CD4-positive, alpha-beta T cell treated with Interleukin-1 beta for 1 hour (primary cell): ENCODE measurements around the gene BTAF1.
"Not testable (repeated sequence)": the region's sequence is repeated elsewhere in the genome, so short reads cannot be mapped to it uniquely, and the experiment has no call there.

Source experiments
- DNase-seq, 2 donors: peaks; one replicate each; pipeline ENCODE4 v3.0.0-alpha.2; 2020 to 2022

The BTAF1 gene

DNA sequence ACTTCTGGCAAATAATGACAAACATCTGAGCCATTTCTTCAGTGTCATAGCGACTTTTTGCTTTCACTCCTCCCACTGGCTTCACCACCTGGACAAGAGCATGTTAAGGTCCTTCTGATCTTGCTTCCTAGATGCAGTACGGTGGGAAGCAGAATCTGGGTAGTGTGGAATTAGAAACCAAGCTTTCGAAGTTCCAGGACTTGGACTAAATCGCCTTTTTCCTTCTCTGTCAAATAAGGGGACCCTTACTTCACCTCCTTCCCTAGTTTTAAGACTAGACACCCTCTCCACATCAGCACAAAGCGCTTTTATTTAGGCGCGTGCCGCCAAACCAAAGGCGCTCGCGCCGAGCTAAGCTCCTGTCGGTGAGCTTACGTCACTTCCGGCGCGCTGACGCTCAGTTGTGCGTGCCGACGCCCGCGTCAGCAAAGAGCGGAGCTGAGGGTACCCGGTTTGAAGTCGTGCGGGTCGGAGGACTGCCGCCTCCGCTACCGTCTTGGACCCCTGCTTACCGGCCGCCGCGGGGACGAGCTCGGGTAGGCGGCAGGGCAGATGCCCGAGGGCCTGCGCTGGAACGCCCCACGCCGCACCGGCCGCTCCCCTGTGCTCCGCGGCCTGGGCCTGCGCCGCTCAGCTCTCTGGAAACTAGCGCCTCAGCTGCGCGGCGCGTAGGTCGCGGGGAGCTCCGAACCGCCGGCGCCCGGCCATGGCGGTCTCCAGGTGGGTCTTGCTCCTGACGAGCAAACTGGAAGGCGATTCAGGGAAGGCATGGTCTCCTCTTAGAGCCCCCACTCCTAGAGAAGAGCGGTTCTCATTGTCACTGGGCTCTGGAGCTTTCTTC lies at the start of gene BTAF1:
Gene BTAF1, plus strand, starts transcription at position 400 of the 841 bp plus-strand sequence. Its CDS starts 307 bp downstream, at position 707.
- DNase-seq, result peak; percentile 92 to 94

DNA sequence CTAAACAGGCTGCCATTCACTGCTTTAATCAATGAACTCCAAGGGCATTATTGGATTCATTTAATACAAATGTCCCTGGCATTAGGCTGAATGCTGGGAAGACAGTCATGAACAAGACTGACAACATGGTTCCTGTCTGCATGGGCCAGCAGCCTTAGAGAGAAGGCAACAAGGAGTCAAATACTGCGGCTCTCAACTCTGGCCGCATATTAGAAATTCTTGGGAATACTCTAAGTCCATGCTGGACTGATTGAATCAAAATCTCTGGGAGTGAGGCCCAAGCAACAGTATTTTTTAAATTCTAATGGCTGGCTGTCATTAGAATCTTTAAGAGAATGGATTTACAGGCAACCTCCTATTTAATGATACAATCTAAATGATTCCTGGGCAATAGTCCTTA lies 48.4 kb upstream of the BTAF1 start:
- no peak for DNase-seq

DNA sequence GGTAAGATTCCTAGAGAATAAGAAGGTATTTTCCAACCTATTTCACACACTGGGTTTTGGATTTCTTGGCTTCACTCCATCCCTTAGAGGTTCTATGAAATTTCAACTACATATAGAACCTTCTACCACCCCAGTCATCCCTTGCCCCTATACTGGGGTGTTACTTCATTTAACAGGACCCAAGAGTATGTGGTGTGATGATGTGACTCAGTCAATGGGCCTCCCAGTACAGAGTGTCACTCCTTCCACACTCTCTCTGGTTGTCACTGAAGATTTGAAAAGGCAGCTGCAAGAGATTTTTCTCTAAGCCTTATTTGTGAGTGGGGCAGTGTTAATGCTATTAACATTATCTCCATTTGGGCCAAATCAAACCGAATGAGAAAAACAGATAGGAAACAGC lies 47.8 kb upstream of the BTAF1 start:
- no peak for DNase-seq

DNA sequence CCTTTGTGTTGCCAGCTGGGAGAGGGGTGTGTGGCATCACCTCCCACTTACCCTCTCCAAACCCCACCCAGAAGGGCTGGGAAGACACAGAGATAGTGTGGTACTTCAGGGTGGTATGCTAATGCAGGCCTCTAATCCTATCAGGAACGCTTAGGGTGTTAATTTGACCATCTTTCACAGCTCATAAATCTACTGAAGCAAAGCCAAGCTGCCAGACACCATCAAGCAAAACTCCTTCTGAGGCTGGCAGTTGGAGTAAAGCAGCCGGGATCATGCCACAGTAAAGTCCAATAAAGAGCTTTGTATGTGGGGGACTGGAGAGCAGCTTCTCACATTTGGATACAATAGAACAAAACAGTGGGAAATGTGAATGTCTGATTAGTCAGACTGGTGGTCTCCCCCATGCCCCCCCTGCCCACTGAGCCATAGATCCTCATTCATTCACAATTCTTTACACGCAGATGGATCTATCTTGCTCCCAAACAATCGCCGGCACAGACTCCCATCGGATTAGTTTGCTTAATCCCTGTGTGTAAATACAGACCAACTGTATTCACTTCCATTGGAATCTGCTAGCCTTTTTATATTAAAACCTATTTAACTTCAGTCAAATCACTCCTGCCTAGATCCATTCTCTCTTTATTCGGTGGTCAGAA lies 43.9 kb upstream of the BTAF1 start:
- DNase-seq, result no peak

DNA sequence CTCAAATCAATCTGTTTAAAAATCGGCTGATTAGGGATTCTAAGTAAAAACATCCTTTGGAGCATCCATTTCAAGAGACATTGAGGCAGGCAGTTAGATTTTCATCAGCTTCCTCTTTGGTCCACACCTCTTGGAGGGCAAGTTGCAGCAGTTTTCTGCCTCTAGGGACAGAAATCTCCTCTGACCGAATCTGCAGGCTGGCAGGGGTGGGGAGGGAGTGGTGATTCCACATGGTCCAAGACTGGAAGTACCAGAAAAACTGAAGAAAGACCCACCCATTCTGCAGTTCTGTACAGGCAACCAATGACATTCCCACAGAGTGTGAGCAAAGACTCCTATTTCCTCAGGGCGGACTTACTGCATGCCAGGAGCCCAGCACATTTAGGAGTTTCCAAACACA lies 43.3 kb upstream of the BTAF1 start:
- DNase-seq, result no peak

DNA sequence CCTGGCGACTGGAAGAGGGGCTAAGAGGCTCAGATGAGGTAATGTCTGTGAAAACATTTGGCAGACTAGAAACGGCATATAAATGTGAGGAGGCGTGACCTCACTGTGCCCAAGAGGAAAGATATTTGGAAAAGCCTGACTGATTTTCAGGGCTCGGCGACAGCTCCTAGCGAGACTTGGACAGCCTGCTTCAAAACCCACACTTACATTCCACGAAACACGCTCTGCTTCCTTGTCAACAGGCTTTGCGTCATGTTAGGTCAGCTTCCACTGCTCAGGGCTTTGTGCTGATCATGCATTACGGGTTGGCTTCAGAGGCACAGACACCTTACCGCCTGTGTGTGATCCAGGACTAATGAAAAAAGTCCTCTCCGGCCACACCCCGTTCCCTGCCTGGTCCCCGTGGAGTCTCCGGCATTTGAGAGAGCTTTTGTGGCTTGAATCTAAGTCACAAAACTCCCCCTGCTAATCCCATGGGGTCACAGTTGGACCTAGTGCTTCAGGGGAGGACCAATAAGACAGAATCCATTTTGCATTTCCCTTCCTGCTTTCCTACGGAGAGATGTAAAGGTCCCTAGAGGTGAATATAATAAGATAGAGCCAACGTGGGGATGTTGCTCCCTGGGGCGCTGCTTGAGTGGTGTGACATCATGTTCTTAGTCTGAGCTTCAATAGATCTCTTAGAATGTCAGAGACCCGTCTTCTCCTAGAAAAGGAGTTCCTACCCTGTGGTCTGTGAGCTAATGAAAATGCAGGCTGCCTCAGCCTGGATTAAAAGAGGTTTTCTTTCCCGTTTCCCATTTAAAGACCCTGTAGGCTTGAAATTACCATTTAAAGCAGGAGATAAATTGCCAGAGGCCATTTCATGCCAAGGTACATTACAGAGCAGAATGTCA lies 39.8 kb upstream of the BTAF1 start:
- DNase-seq, result no peak

DNA sequence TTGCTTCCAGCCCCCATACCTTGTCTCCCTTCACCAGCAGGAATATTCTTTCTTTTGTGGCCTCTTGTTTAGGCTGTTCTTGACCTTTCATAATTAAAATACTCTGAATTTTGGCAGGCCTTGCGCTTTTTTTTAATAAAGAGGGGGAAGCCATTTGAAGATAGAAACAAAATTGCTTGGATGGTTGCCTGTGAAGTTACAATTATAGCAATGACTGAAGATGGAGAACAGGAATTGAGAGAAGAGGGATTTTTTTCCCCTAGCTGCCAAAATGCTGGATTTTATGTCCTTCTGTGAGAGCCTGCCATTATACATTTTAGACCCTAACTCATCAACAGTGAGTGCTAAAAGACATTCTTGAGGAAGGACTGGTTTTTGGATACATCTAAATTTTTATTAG lies 39.0 kb upstream of the BTAF1 start:
- DNase-seq, result no peak

DNA sequence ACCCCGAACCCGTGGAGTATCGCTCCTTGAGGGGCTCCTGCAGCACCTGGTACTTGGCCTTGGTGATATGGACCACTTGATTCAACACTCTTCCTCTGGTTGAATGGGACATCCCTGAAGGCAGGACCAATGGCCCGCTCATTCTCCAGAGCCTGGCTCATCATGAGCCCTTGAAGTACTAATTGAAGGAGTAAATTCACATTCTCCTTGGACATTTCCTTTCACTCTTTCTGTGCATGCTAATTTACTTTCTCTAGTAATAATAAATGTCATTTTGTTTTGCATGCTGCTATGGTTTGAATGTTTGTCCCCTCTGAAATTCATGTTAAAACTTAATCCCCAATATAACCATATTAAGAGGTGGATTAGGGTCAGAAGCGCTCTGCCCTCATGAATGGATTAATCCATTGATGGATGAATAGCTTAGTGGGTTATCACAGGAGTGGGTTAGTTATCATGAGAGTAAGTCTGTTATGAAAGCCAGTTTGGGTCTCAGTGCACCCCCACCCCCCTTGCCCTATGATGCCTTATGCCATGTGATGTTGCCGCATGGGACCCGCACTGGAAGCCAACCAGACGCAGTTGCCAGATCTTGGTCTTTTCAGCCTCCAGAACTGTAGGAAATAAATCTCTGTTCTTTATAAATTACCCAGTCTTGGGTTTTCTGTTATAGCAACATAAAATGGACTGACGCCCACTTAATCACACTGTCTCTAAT lies 38.0 kb upstream of the BTAF1 start:
- DNase-seq, result no peak

DNA sequence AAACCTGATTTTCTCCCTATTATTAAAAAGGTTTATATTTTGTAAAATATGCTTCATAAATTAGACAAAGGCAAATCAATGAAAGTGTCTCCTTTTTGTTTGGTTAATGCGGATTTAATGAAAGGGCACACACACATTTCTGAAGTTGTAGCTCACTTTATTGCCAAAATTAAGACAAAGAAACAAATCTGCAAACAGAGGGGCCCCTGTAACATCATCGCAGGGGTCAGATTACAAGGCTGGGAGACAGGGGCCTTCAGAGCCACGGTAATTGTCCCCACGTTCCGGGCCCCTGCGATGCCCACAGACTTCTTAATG lies 36.7 kb upstream of the BTAF1 start:
- no peak for DNase-seq

DNA sequence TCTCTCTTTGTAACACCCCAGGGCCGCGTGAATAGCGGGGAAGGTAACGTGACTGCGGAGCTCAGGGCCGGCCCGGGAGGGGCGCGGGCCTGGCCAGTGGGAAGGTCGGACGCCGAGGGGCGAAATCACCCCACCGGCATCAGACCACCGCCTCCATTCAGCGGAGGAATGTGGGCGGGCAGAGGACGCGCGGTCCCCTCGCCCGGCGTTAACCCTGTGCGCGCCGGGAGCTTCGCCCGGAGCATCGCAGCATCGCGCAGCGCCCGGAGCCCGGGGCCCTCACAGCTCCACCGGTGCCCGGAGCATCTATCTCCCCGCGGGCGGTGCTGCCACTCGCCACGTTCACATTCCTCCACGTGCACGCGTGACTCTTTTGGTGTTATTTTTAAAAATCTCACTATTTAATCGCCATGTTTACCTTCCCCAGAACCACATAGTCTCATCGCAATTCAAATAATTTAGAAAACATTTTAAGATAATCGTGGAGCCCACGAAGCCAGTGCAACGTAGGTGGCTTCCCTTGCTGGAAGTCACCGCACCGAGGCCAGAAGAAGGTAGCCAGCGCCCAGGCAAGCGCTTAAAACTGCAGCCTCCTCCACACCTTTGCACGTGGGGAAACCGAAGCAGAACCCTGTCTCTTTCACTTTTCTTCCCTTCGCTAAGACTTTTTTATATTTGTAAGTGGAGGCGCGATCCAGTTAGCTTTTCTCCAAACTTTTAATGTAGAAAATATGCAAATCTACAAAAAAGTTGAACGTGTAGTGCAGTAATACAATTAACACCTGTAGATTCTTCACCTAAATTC lies 36.1 kb upstream of the BTAF1 start:
- DNase-seq, result peak in 1 of 2 donors; percentile 17

DNA sequence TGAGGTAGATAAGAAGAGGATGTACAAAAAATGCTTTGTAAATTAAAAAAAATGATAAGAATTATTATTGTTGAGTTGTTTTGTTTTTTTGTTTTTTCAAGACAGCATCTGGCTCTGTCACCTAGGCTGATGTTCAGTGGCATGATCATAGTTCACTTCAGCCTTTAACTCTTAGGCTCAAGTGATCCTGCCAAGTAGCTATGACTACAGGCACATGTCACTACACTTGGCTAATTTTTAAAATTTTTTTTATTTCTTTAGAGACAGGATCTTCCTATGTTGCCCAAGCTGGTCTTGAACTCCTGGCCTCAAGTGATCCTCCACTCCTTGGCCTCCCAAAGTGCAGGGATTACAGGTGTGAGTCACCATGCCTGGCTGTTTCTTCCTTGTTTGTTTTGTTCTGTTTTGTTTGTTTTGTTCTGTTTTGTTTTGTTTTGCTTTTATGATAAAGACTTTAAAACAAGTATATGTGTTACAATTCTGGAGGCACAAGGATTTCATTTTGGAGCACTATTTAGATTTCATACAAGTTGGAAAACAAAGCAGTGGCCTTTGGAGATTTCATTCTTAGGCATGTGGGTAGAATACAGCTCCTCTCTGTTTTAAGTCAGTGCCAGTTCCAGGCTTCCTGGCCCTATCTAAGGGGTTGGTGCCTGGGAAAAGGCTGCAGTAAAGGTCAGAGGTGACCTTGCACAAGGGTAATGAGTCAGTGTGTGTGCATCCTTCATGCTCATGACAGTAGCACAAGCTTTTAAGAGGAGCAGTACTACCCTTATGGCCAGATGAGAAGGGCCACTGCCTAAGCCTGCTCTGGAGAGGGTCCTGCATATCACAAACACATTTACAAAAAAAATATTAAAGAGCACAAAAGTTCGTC lies 32.2 kb upstream of the BTAF1 start:
- DNase-seq, result no peak

DNA sequence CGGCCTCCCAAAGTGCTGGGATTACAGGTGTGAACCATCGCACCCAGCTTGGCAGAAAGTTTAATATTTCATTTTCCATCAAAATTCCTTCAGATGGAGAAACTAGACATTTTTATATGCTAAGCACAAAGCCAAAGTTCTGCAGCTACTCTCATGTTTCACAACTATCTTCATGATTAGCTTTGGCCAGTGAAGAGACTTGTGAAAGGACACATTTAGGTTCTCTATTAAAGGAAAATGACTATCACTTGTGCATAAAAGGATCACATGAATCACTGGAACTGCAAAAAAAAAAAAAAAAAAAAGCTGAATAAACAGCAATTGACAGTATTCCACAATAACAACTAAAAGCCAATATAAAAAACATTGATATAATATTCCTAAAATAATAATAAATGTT lies 30.5 kb upstream of the BTAF1 start:
- no peak for DNase-seq

DNA sequence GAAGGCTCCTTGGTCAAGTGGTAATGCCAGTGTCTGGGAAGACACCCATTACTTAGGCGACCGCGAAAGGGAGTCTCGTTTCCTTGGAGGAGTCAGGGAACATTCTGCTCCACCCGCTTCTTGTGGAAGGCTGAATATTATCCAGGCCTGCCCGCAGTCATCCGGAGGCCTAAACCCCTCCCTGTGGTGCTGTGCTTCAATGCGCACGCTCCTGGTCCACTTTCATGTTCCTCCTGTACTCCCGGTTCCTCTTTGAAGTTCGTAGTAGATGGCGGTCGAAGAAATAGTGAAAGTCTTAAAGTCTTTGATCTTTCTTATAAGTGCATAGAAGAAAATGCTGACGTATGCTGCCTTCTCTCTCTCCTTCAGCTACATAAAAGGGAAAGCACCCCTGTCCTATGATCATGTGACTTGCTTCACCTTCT lies 29.3 kb upstream of the BTAF1 start:
- not testable (repeated sequence) for DNase-seq

DNA sequence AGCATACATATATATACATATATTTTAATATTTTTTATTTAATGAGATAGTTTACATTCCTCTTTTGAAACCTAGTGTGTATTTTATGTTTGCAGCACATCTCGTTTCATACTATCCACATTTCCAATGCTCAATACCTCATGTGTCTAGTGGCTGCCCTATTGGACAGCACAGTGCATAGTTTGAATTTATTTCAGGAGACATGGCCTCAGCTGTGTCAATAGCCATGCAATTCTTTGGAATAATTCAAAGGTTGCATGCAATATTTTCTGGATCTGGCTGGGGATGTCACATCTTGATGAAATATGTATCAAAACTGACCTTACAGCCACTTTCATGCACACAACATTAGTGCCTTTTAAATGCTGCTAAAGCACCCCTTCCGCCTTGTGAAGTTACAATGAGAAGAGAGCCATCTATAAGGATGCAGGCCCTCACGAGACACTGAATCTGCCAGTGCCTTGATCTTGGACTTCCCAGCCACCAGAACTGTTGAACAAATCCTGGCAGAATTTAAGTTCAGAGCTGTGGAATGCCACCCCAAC lies 27.3 kb upstream of the BTAF1 start:
- no peak for DNase-seq

DNA sequence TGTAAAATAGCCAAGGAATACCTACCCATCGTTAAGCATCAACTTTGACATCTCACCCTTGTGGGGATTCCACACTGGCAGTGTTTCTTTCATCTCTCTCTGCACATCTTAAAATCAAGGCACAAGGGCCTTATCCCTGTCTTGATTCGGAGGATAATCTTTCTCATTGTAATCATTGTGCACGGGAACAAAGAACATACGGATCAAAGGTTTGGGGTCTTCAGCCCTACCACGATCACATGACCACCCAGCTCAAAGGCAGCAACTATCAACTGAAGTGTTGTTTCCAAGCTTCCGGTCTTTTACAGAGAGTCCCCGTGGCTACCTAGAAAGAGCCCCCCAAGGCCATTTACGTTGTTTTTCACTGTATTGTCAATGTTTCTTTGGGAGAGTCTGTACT lies 26.1 kb upstream of the BTAF1 start:
- DNase-seq, result no peak

DNA sequence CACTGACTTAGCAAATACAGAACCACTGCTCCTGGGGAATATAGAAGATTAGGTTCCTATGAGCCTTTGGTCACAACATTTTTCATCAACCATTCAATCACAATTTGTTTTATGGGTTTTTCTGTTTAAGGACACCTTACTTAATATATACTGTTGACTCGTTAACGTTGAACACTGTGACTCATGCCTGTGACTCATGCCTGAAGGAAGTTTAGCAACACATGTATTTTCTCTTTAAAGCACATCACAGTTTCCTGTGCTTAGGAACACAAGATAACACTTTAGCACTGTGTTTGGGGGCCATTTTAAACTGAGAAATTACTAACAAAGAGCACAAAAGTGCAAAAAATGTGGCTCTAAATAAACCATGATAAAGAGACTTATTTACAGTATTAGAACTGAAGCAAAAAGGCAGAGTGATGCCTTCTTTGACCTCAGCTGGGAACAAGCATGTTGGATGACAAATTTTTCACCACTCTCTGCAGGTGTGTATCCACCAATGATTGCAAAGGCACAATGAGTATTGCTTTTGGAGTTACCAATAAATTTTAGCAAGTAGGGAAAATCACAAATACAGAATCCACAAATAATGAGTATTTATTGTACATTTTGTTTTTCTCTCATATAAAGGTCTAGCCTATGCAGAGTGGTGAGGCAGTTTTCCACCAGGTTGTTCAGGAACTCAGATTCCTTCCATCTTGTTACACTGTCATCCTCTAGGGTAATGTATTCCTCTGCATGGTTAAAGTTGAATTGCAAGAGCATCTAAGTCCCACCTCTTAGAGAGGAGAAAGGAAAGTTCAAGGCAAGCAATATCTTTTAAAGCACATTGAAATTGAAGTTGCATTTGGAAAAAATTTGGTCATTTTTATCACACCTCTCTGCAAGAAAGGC lies 21.5 kb upstream of the BTAF1 start:
- peak; percentile 56 to 60 for DNase-seq

DNA sequence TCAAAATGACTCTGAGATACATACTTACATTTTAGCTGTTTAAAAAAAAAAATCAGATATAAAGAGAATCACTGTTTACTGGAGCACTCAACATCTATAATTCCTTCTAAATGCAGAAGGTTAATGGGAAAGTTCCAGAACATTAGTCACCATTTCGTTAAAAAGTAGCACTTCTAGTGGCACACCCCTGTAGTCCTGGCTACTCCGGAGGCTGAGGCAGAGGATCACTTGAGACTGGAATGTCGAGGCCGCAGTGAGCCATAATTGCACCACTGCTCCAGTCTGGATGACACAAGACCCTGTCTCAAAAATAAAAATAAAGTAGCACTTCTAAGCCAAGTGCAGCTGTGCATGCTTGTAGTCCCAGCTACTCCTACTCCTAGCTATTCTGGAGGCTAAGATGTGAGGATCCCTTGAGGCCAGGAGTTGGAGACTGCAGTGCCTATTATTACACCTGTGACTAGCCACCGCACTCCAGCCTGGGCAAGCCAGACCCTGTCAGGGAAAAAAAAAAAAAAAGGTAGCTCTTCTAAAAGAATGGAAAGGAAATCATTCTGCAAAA lies 16.5 kb upstream of the BTAF1 start:
- no peak for DNase-seq

DNA sequence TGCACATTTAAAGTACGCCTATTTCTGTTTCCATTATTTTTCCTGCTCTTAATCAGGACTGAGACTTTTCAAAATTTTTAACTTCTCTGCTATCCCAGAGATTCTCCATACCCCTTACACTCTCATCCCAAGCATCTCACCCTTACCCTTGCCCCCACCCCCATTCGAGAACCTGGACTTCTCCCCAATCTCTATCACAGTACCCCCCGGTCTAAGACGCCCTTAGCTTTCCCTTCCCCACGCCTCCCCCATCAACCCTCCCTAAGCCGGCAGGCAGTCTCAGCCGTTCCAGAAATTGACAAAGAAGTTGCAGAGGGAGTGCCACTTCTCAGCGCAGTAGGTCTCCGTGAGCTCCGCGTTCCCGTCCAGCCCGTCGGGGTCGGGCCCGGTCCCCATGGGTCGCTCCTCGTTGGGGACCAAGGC lies 15.6 kb upstream of the BTAF1 start:
- no peak for DNase-seq
